ENCODE results near the gene S1PR3.

DNA sequence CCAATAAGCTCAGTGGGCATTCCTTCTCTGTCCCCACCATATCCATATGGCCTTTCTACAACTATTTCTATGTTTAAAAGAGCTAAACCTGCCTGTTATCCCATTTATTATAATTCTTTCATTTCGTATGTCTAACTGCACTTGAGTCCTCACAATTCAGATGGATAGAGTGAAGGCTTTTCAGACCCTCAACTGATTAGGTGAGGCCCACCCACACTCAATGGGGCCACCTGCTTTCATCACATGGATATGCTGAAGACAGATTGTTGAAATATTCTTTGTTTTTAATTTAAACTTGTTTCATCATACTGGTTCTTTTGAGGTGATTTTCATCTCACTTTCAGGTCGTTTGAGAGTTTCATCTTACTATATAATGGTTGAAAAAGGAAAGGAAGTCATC lies 5.7 kb upstream of the S1PR3 start:
- TF ChIP-seq, protein P1, sequence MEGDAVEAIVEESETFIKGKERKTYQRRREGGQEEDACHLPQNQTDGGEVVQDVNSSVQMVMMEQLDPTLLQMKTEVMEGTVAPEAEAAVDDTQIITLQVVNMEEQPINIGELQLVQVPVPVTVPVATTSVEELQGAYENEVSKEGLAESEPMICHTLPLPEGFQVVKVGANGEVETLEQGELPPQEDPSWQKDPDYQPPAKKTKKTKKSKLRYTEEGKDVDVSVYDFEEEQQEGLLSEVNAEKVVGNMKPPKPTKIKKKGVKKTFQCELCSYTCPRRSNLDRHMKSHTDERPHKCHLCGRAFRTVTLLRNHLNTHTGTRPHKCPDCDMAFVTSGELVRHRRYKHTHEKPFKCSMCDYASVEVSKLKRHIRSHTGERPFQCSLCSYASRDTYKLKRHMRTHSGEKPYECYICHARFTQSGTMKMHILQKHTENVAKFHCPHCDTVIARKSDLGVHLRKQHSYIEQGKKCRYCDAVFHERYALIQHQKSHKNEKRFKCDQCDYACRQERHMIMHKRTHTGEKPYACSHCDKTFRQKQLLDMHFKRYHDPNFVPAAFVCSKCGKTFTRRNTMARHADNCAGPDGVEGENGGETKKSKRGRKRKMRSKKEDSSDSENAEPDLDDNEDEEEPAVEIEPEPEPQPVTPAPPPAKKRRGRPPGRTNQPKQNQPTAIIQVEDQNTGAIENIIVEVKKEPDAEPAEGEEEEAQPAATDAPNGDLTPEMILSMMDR (IDR thresholded peaks at IDR 0.05) = no peak
- TF ChIP-seq POLR2A (IDR thresholded peaks at IDR 0.05) = no peak
